IMR-90 (cell line): ENCODE results near the gene ERN1. TPM values are rescaled to one million over a fixed set of nuclear protein-coding genes. Genes with fewer than 3 reads are reported as not detected.

Source experiments
- ATAC-seq: fragments of 200-7000 bp; cut with Tn5 transposase; 2 replicates; pipeline ENCODE4 v1.9.1; 2020; ENCODE audit warnings: low read depth, mild to moderate bottlenecking, moderate library complexity
- BruUV-seq: library from RNA; stranded (reverse); fragments of 400-500 nt; replicated peaks from 2 replicates; lab custom pipeline; 2021; lab: Mats Ljungman, UMichigan
- CTCF ChIA-PET: fragments of 300-600 bp; formaldehyde crosslinking; extraction: SDS; loops from one replicate; lab custom pipeline; 2021; ENCODE audit warnings: antibody characterized with exemption; lab: Yijun Ruan, JAX
- POLR2A ChIA-PET: fragments of 300-600 bp; sonication (Branson Sonifier 250); formaldehyde crosslinking; loops from one replicate; lab custom pipeline; 2022; ENCODE audit warnings: antibody characterized with exemption; ENCODE audit not compliant: unreplicated experiment; lab: Charles Lee
- DNase-seq: peaks from one replicate; pipeline ENCODE4 v3.0.0; 2013
- H2AFZ ChIP-seq: replicated peaks from 2 replicates; pipeline ENCODE3; 2013; ENCODE audit warnings: low read length, mild to moderate bottlenecking; ENCODE audit not compliant: poor library complexity
- H2AK5ac ChIP-seq: 2 replicates; pipeline ENCODE4 v1.6.1; 2013; ENCODE audit warnings: low read depth, low read length, inconsistent platforms
- H2AK9ac ChIP-seq: replicated peaks from 2 replicates; pipeline ENCODE3; 2013; ENCODE audit warnings: mild to moderate bottlenecking, low read depth, low read length, moderate library complexity; ENCODE audit not compliant: poor library complexity
- H2BK120ac ChIP-seq: 2 replicates; pipeline ENCODE4 v1.6.1; 2013; ENCODE audit warnings: low read depth, low read length, inconsistent platforms
- H2BK15ac ChIP-seq: 3 replicates; pipeline ENCODE4 v1.6.1; 2013; ENCODE audit warnings: low read depth, low read length, inconsistent platforms
- H2BK20ac ChIP-seq: 2 replicates; pipeline ENCODE4 v1.6.1; 2013; ENCODE audit warnings: low read depth, mild to moderate bottlenecking, inconsistent platforms, low read length, moderate library complexity
- H2BK5ac ChIP-seq: 2 replicates; pipeline ENCODE4 v1.6.1; 2013; ENCODE audit warnings: mild to moderate bottlenecking, low read depth, low read length, inconsistent platforms; ENCODE audit not compliant: poor library complexity, severe bottlenecking
- H3K14ac ChIP-seq: replicated peaks from 2 replicates; pipeline ENCODE4 v1.6.1; 2013; ENCODE audit warnings: low read depth, low read length, inconsistent platforms
- H3K18ac ChIP-seq: 2 replicates; pipeline ENCODE4 v1.6.1; 2013; ENCODE audit warnings: low read depth, low read length, control low read depth
- H3K23ac ChIP-seq: 2 replicates; pipeline ENCODE4 v1.6.1; 2013; ENCODE audit warnings: low read depth, low read length, inconsistent platforms
- H3K27ac ChIP-seq: 2 replicates; pipeline ENCODE4 v1.5.1; 2013; ENCODE audit warnings: mild to moderate bottlenecking, control low read depth, low read length; ENCODE audit not compliant: insufficient read depth
- H3K27me3 ChIP-seq: 2 replicates; pipeline ENCODE4 v1.6.1; 2013; ENCODE audit warnings: low read length; ENCODE audit not compliant: control insufficient read depth, insufficient read depth
- H3K36me3 ChIP-seq: 2 replicates; pipeline ENCODE4 v1.6.1; 2013; ENCODE audit warnings: low read length, mixed read lengths; ENCODE audit not compliant: control insufficient read depth, insufficient read depth
- H3K4ac ChIP-seq: 2 replicates; pipeline ENCODE4 v1.6.1; 2013; ENCODE audit warnings: low read depth, low read length, inconsistent platforms
- H3K4me1 ChIP-seq: 2 replicates; pipeline ENCODE4 v1.6.1; 2013; ENCODE audit warnings: low read length, mixed read lengths; ENCODE audit not compliant: control insufficient read depth, insufficient read depth
- H3K4me2 ChIP-seq: 2 replicates; pipeline ENCODE4 v1.6.1; 2013; ENCODE audit warnings: low read depth, mild to moderate bottlenecking, control low read depth, low read length, moderate library complexity
- H3K4me3 ChIP-seq: 2 replicates; pipeline ENCODE4 v1.5.1; 2013; ENCODE audit warnings: low read depth, mild to moderate bottlenecking, control low read depth, low read length, moderate library complexity; ENCODE audit not compliant: insufficient read depth
- H3K56ac ChIP-seq: 2 replicates; pipeline ENCODE4 v1.6.1; 2013; ENCODE audit warnings: low read length, inconsistent platforms; ENCODE audit not compliant: insufficient read depth; ENCODE audit errors: extremely low read depth
- H3K79me1 ChIP-seq, 2 experiments: 2 replicates each; pipeline ENCODE4 v1.6.1; 2013; ENCODE audit warnings: low read length in 2 of 2, inconsistent platforms in 1 of 2, low read depth in 1 of 2
- H3K9ac ChIP-seq: 2 replicates; pipeline ENCODE4 v1.6.1; 2013; ENCODE audit warnings: low read depth, low read length, control low read depth
- H3K9me1 ChIP-seq: 2 replicates; pipeline ENCODE4 v1.6.1; 2013; ENCODE audit warnings: low read length, inconsistent platforms; ENCODE audit not compliant: insufficient read depth
- H3K9me3 ChIP-seq: 2 replicates; pipeline ENCODE4 v1.6.1; 2013; ENCODE audit warnings: low read length; ENCODE audit not compliant: control insufficient read depth, insufficient read depth
- H4K20me1 ChIP-seq: 2 replicates; pipeline ENCODE4 v1.6.1; 2013; ENCODE audit warnings: low read length, inconsistent platforms; ENCODE audit not compliant: insufficient read depth
- H4K5ac ChIP-seq: 2 replicates; pipeline ENCODE4 v1.6.1; 2013; ENCODE audit warnings: mild to moderate bottlenecking, low read depth, low read length, control low read depth
- H4K8ac ChIP-seq, 2 experiments: 2 replicates each; pipeline ENCODE4 v1.6.1; 2013; ENCODE audit warnings: low read depth in 2 of 2, low read length in 2 of 2, control low read depth in 1 of 2, inconsistent platforms in 1 of 2
- H4K91ac ChIP-seq: 2 replicates; pipeline ENCODE4 v1.6.1; 2013; ENCODE audit warnings: low read depth, low read length, inconsistent platforms; ENCODE audit not compliant: insufficient read depth
- ELK1 ChIP-seq: fragments of 150-350 bp; IDR thresholded peaks from 2 replicates; pipeline ENCODE4 v1.6.1; 2016; ENCODE audit warnings: low read depth, mild to moderate bottlenecking, low read length, moderate library complexity, borderline replicate concordance
- FOS ChIP-seq: fragments of 150-350 bp; IDR thresholded peaks from 2 replicates; pipeline ENCODE4 v1.6.1; 2016; ENCODE audit warnings: low read depth, low read length
- MXI1 ChIP-seq: IDR thresholded peaks from 2 replicates; pipeline ENCODE4 v1.6.1; 2012; ENCODE audit warnings: low read depth, mild to moderate bottlenecking, low read length, moderate library complexity, borderline replicate concordance
- POLR2A ChIP-seq: IDR thresholded peaks from 2 replicates; pipeline ENCODE4 v1.6.1; 2012; ENCODE audit warnings: mild to moderate bottlenecking, low read depth, low read length
- SMC3 ChIP-seq: fragments of 150-350 bp; IDR thresholded peaks from 2 replicates; pipeline ENCODE4 v1.6.1; 2016; ENCODE audit warnings: low read depth, mild to moderate bottlenecking, antibody characterized with exemption, low read length, moderate library complexity
- WGBS, 2 experiments: methylation state at CpG; one replicate each; pipeline versions ENCODE4 v1.1.5 to v1.1.7; 2013; ENCODE audit warnings: missing lambda C conversion rate in 2 of 2; ENCODE audit not compliant: insufficient read length in 1 of 2; ENCODE audit errors: extremely low coverage in 2 of 2; 5-methylcytosine and 5-hydroxymethylcytosine counted together
- dilution Hi-C: fragments of 300-500 bp; cut with HindIII; formaldehyde crosslinking; loops from one replicate; pipeline ENCODE4 v1.14.3; 2018; ENCODE audit warnings: low sequenced_read_pairs; ENCODE audit not compliant: unreplicated experiment
- in situ Hi-C: fragments of 300-500 bp; cut with MboI; formaldehyde crosslinking; loops from 3 replicates; pipeline ENCODE4 v1.14.3; 2019; ENCODE audit warnings: low sequenced_read_pairs, inconsistent platforms, mixed read lengths
- intact Hi-C: fragments of 100-400 bp; cut with micrococcal nuclease; formaldehyde crosslinking; loops from 2 replicates; pipeline ENCODE4 v1.10.0; 2022
- polyA plus RNA-seq, 3 experiments: library from polyadenylated mRNA; depleted of rRNA; stranded (reverse); fragments of >200 nt; gene quantifications; 2 replicates each; pipeline ENCODE4 v1.2.3, GENCODE V29; 2012; ENCODE audit warnings: low replicate concordance in 1 of 3
- total RNA-seq: library from RNA; depleted of rRNA; stranded (reverse); fragments of >200 nt; gene quantifications from 2 replicates; pipeline ENCODE4 v1.2.3, GENCODE V29; 2012

ERN1 gene
- total and polyA plus RNA-seq, 2 of the 4 experiments (the other 2 are of a cell fraction): 2.7 to 4.1 TPM

DNA sequence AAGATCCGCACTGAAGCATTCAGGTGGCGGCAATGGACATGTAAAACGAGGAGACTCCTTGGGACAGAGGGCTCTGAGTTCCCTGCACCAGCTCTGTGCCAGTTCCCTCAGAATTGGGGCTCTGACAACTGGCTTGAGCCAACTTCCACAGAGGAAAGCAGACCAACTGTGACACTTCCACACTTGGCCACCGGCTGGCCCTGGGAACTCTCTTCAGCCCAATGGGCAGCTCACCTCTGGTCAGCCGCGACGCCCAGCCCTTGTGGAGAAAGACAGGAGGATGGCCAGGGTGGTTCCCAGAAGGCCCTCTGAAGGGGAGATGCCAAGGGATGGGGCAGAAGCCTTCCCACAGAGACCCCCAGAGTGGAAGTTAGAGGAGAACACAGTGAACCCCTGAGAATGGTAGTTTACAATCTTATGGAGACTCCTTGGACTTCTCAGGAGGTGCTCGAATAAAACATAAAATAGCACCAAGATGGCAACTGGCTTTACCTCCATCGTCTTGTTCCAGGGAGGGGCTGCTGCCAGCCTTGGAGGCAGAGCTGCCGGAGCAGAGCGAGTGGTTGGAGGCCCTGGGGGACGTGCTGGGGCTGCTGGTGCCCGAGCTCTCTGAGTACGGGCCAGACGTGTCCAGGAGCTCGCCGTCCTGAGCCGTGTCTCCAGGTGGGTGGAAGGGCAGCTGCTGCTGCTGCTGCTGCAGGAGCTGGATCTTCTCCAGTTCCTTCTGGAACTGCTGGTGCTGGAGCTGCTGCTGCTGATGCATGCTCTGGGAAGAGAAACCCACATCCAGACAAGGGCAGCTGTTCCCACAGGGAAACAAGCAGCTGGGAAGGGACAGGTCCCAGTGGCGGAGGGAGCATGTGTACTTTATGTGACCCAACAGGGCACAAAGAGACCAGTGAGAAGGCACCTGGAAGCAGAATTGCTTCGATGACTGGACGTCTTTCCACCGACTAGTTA, 74.5 kb downstream of the ERN1 start:
- Histone ChIP-seq H3K4me1 (no peaks in the 10 kb centered on the region), H3K4me2 (no peak overlapping the region), H3K9ac (no peak overlapping the region), H3K36me3 (peaks cover 35% of the 10 kb centered on the region), H2AK5ac (no peak overlapping the region), H2AFZ (no peak overlapping the region), H3K4ac (no peak overlapping the region), H3K9me1 (no peaks in the 10 kb centered on the region), H2BK20ac (no peak overlapping the region), H3K9me3 (no peaks in the 10 kb centered on the region), H2BK120ac (no peak overlapping the region), H4K20me1 (no peaks in the 10 kb centered on the region), H2AK9ac (no peak overlapping the region), H3K79me1 (no peaks in the 10 kb centered on the region), H3K56ac (no peak overlapping the region), H3K23ac (no peak overlapping the region), H3K18ac (no peak overlapping the region), H2BK15ac (no peak overlapping the region), H3K27me3 (no peaks in the 10 kb centered on the region), H3K27ac (no peak overlapping the region), H4K8ac (no peak overlapping the region), H3K4me3 (no peak overlapping the region), H2BK5ac (no peak overlapping the region), H4K91ac (no peak overlapping the region), H4K5ac (no peak overlapping the region), H3K14ac (no peak overlapping the region)
- intact Hi-C loops (no loop called here), in situ Hi-C loops (no loop called here), dilution Hi-C loops (no loop called here)
- DNase-seq (no peak), ATAC-seq (no peak)
- POLR2A ChIA-PET: interaction anchor here (0.6 kb wide), 1 partner anchor 76 kb away, joined by 5 read pairs; no protein-coding TSS in a partner anchor
- TF ChIP-seq FOS (no peak), ELK1 (no peak), MXI1 (no peak), POLR2A (no peak), SMC3 (no peak)
- BruUV-seq: no TSS peak
- 92% methylated on average over 8 of the region's 22 CpGs; no CpG with 5 or more reads in 1 of the 2 experiments for WGBS, 2 experiments
- CTCF ChIA-PET: interaction anchor here (1.1 kb wide), 1 partner anchor 78 kb away, joined by 4 read pairs; no protein-coding TSS in a partner anchor
